Measurements from ENCODE around the gene GPX8. TPM values are rescaled to one million over a fixed set of nuclear protein-coding genes. Genes with fewer than 3 reads are reported as not detected.

GPX8 gene
- total and polyA plus RNA-seq, 10 of the 15 experiments (the other 5 are each of a cell fraction or from before 2014, with no cell fraction given) = 0.11 TPM; not detected in 9

DNA sequence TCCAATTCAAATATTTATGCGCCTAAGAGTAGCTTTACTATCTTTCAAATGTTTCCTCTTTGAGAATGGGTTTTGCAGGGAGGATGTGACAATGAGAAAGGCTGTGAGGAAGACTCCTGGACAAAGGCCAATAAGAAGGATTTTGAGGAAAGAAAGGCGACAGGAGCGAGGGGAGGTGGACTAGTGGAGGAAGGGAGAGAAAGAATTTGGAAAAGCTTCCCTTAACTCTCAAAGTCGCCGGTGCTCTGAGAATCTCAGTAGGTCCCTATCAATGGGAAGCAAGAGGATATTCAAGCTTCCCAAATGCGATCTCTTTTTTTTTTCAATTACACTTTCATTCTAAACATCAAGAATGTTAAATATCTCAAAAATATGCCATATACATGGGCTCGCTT is 15.8 kb downstream of the GPX8 start:
- intact Hi-C loops (cut with micrococcal nuclease; ENCODE audit: unreplicated experiment) (loop anchor here (10.0 kb wide), 2 partner anchors 729 to 1089 kb away; no protein-coding TSS in a partner anchor), in situ Hi-C loops (cut with MboI) (loop anchor here (10.0 kb wide), 1 partner anchor 1019 kb away; no protein-coding TSS in a partner anchor)
- Histone ChIP-seq H3K9ac (ENCODE audit: control insufficient read depth, insufficient read depth, low read length) (no peak overlapping the region), H3K4me2 (ENCODE audit: control insufficient read depth, insufficient read depth) (no peak overlapping the region), H3K79me2 (ENCODE audit: control insufficient read depth, insufficient read depth, low read length) (no peaks in the 10 kb centered on the region), H2AFZ (ENCODE audit: control insufficient read depth, low read depth, low read length) (no peak overlapping the region), H3K9me3 (replicated peaks; ENCODE audit: control insufficient read depth, insufficient read depth, low read length) (no peaks in the 10 kb centered on the region; the same call in 2 of the 3 replicates), H3K27ac (ENCODE audit: control insufficient read depth, insufficient read depth) (no peak overlapping the region), H3K36me3 (ENCODE audit: control insufficient read depth in 2 of 2, insufficient read depth in 2 of 2, low read length in 1 of 2) (no peaks in the 10 kb centered on the region), H3K4me1 (ENCODE audit: control insufficient read depth, insufficient read depth, low read length) (peaks cover 9% of the 10 kb centered on the region), H3K27me3 (replicated peaks in 1 of 2; ENCODE audit: control insufficient read depth in 2 of 2, insufficient read depth in 2 of 2, low read length in 1 of 2) (peaks cover 3 to 21% of the 10 kb centered on the region in 2 experiments; a peak in 3 of 4 replicates), H3K4me3 (no peak overlapping the region), H4K20me1 (ENCODE audit: control insufficient read depth, insufficient read depth) (no peaks in the 10 kb centered on the region)
- ChIA-PET CTCF (interaction anchor here (1.2 kb wide), 1 partner anchor 9 kb away, joined by 4 read pairs; no protein-coding TSS in a partner anchor), SMC1A (ENCODE audit: uncharacterized antibody, unreplicated experiment) (interaction anchor here (0.6 kb wide), 1 partner anchor 1517 kb away, joined by 3 read pairs; no protein-coding TSS in a partner anchor), RAD21 (ENCODE audit: unreplicated experiment) (no interaction called here), POLR2A (no interaction called here)
- no peak for FAIRE-seq
- BruUV-seq (replicated peaks) = no TSS peak
- WGBS (ENCODE audit: insufficient coverage, insufficient replicate concordance, low lambda C conversion rate, missing lambda C conversion rate) = 8% methylated on average over 7 of the region's 7 CpGs
- DNase-seq (ENCODE audit: low read depth, low spot score) = no peak
- no peak for ATAC-seq
- TF ChIP-seq TARDBP (IDR thresholded peaks at IDR 0.05; ENCODE audit: borderline replicate concordance) (no peak), FOXK2 (IDR thresholded peaks at IDR 0.05) (no peak), RBBP5 (conservative IDR thresholded peaks at IDR 0.05) (no peak), TCF7 (IDR thresholded peaks at IDR 0.05; ENCODE audit: borderline replicate concordance) (no peak), CHD2 (IDR thresholded peaks at IDR 0.05; ENCODE audit: borderline replicate concordance, low read depth, low read length) (no peak), ZNF217 (IDR thresholded peaks at IDR 0.05) (no peak), MXI1 (IDR thresholded peaks at IDR 0.05; ENCODE audit: low read depth, low read length) (no peak), POLR2AphosphoS5 (IDR thresholded peaks at IDR 0.05; ENCODE audit: low read length) (no peak), SMC3 (IDR thresholded peaks at IDR 0.05; ENCODE audit: borderline replicate concordance, low read length) (no peak), CHD4 (IDR thresholded peaks at IDR 0.05) (no peak)
- TF ChIP-seq, protein P1, sequence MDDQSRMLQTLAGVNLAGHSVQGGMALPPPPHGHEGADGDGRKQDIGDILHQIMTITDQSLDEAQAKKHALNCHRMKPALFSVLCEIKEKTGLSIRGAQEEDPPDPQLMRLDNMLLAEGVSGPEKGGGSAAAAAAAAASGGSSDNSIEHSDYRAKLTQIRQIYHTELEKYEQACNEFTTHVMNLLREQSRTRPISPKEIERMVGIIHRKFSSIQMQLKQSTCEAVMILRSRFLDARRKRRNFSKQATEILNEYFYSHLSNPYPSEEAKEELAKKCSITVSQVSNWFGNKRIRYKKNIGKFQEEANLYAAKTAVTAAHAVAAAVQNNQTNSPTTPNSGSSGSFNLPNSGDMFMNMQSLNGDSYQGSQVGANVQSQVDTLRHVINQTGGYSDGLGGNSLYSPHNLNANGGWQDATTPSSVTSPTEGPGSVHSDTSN (IDR thresholded peaks at IDR 0.05; ENCODE audit: insufficient replicate concordance, low read depth, low read length) = no peak
- TF ChIP-seq, protein P2, sequence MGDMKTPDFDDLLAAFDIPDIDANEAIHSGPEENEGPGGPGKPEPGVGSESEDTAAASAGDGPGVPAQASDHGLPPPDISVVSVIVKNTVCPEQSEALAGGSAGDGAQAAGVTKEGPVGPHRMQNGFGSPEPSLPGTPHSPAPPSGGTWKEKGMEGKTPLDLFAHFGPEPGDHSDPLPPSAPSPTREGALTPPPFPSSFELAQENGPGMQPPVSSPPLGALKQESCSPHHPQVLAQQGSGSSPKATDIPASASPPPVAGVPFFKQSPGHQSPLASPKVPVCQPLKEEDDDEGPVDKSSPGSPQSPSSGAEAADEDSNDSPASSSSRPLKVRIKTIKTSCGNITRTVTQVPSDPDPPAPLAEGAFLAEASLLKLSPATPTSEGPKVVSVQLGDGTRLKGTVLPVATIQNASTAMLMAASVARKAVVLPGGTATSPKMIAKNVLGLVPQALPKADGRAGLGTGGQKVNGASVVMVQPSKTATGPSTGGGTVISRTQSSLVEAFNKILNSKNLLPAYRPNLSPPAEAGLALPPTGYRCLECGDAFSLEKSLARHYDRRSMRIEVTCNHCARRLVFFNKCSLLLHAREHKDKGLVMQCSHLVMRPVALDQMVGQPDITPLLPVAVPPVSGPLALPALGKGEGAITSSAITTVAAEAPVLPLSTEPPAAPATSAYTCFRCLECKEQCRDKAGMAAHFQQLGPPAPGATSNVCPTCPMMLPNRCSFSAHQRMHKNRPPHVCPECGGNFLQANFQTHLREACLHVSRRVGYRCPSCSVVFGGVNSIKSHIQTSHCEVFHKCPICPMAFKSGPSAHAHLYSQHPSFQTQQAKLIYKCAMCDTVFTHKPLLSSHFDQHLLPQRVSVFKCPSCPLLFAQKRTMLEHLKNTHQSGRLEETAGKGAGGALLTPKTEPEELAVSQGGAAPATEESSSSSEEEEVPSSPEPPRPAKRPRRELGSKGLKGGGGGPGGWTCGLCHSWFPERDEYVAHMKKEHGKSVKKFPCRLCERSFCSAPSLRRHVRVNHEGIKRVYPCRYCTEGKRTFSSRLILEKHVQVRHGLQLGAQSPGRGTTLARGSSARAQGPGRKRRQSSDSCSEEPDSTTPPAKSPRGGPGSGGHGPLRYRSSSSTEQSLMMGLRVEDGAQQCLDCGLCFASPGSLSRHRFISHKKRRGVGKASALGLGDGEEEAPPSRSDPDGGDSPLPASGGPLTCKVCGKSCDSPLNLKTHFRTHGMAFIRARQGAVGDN (IDR thresholded peaks at IDR 0.05) = no peak
- TF ChIP-seq, protein P3, sequence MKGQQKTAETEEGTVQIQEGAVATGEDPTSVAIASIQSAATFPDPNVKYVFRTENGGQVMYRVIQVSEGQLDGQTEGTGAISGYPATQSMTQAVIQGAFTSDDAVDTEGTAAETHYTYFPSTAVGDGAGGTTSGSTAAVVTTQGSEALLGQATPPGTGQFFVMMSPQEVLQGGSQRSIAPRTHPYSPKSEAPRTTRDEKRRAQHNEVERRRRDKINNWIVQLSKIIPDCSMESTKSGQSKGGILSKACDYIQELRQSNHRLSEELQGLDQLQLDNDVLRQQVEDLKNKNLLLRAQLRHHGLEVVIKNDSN (IDR thresholded peaks at IDR 0.05; ENCODE audit: borderline replicate concordance, extremely low read length, insufficient read depth, low read depth, low read length) = no peak
- TF ChIP-seq, protein P4, sequence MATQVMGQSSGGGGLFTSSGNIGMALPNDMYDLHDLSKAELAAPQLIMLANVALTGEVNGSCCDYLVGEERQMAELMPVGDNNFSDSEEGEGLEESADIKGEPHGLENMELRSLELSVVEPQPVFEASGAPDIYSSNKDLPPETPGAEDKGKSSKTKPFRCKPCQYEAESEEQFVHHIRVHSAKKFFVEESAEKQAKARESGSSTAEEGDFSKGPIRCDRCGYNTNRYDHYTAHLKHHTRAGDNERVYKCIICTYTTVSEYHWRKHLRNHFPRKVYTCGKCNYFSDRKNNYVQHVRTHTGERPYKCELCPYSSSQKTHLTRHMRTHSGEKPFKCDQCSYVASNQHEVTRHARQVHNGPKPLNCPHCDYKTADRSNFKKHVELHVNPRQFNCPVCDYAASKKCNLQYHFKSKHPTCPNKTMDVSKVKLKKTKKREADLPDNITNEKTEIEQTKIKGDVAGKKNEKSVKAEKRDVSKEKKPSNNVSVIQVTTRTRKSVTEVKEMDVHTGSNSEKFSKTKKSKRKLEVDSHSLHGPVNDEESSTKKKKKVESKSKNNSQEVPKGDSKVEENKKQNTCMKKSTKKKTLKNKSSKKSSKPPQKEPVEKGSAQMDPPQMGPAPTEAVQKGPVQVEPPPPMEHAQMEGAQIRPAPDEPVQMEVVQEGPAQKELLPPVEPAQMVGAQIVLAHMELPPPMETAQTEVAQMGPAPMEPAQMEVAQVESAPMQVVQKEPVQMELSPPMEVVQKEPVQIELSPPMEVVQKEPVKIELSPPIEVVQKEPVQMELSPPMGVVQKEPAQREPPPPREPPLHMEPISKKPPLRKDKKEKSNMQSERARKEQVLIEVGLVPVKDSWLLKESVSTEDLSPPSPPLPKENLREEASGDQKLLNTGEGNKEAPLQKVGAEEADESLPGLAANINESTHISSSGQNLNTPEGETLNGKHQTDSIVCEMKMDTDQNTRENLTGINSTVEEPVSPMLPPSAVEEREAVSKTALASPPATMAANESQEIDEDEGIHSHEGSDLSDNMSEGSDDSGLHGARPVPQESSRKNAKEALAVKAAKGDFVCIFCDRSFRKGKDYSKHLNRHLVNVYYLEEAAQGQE (IDR thresholded peaks at IDR 0.05; ENCODE audit: low read depth, low read length) = no peak

Measured in GM12878 (cell line).